GM18498 (cell line): ENCODE results near the gene RPP25L.

Source experiments
- ATAC-seq: cut with Tn5 transposase; IDR thresholded peaks from one replicate; pipeline ENCODE4 v1.9.1; 2021; ENCODE audit warnings: mild to moderate bottlenecking, moderate library complexity; ENCODE audit not compliant: unreplicated experiment

The RPP25L gene

GRCh38 chr9:34612788-34613390 is 992 bp upstream of the RPP25L start:
- ATAC-seq, result no peak

GRCh38 chr9:34611251-34611810 is 566 bp downstream of the RPP25L start:
- peak; percentile 7 for ATAC-seq

GRCh38 chr9:34610434-34611206 is 1.3 kb downstream of the RPP25L start:
- ATAC-seq, result no peak

GRCh38 chr9:34607331-34607730 is 4.6 kb downstream of the RPP25L start:
- no peak for ATAC-seq

GRCh38 chr9:34606905-34607304 is 5.0 kb downstream of the RPP25L start:
- no peak for ATAC-seq

- ATAC-seq, result no peak
Observed at GRCh38 chr9:34606190-34606589, 5.7 kb downstream of the RPP25L start.

- ATAC-seq, result peak; percentile 75
Observed at GRCh38 chr9:34603610-34604231, 8.2 kb downstream of the RPP25L start.

- no peak for ATAC-seq
Observed at GRCh38 chr9:34601937-34602573, 9.8 kb downstream of the RPP25L start.

- ATAC-seq, result no peak
Observed at GRCh38 chr9:34600908-34601307, 11.0 kb downstream of the RPP25L start.

- ATAC-seq, result no peak
Observed at GRCh38 chr9:34599546-34599945, 12.4 kb downstream of the RPP25L start.

- no peak for ATAC-seq
Observed at GRCh38 chr9:34594177-34594576, 17.7 kb downstream of the RPP25L start.

- ATAC-seq, result no peak
Observed at GRCh38 chr9:34592895-34593601, 18.8 kb downstream of the RPP25L start.

GRCh38 chr9:34591917-34592866 is 19.7 kb downstream of the RPP25L start:
- no peak for ATAC-seq

GRCh38 chr9:34591248-34591916 is 20.5 kb downstream of the RPP25L start:
- peak; percentile 77 for ATAC-seq

- ATAC-seq, result no peak
Observed at GRCh38 chr9:34590381-34591247, 21.3 kb downstream of the RPP25L start.

- ATAC-seq, result no peak
Observed at GRCh38 chr9:34589636-34590380, 22.1 kb downstream of the RPP25L start, which contains the start of gene CNTFR. Gene CNTFR (minus strand): TSS chr9:34589724. CDS start chr9:34568981, 20,743 bp downstream.
